ENCODE results near the gene PPP6R2. TPM values are rescaled to one million over a fixed set of nuclear protein-coding genes. Genes with fewer than 3 reads are reported as not detected.
A peak's percentile ranks its signal among the peaks of the same experiment; 100 is the strongest.

Gene PPP6R2
- total RNA-seq, 1 experiment from 2014 or later, result 61.3 TPM

GRCh38 chr22:50443197-50443596 is 100.1 kb downstream of the PPP6R2 start:
- BruUV-seq (replicated peaks), result no TSS peak
- H3K9me3 ChIP-seq (ENCODE audit: control insufficient read depth in 1 of 2, insufficient read depth in 1 of 2, low read depth in 1 of 2, low read length in 2 of 2), result no peaks in the 10 kb centered on the region
- ChIA-PET CTCF (no interaction called here), POLR2A (no interaction called here), RAD21 (ENCODE audit: low non-redundant PET in 1 of 2, low total read pairs in 2 of 2, uncharacterized antibody in 2 of 2, unreplicated experiment in 2 of 2) (no interaction called here)
- no peak overlapping the region for H2AFZ ChIP-seq (ENCODE audit: low read depth, low read length, poor library complexity, severe bottlenecking)
- no peaks in the 10 kb centered on the region for H3K27me3 ChIP-seq (ENCODE audit: insufficient read depth, low read length)
- no peaks in the 10 kb centered on the region for H3K79me2 ChIP-seq (ENCODE audit: insufficient read depth, low read length)
- DNase-seq (ENCODE audit: low read depth, low spot score) (no peak), ATAC-seq (no peak)
- H4K20me1 ChIP-seq (ENCODE audit: insufficient read depth), result no peaks in the 10 kb centered on the region
- peaks cover 3 to 10% of the 10 kb centered on the region in 2 experiments; a peak in 3 of 4 replicates for H3K36me3 ChIP-seq (ENCODE audit: control insufficient read depth in 1 of 2, insufficient read depth in 2 of 2, low read length in 2 of 2)
- peak overlapping the region; percentile 18; the same call in 1 of the 2 replicates for H3K27ac ChIP-seq (ENCODE audit: low read depth, low read length)
- no peaks in the 10 kb centered on the region for H3K9me2 ChIP-seq (ENCODE audit: insufficient read depth)
- peaks cover 0 to 4% of the 10 kb centered on the region in 2 experiments; a peak in 2 of 4 replicates for H3K4me1 ChIP-seq (ENCODE audit: control insufficient read depth in 1 of 2, insufficient read depth in 2 of 2, low read length in 2 of 2)
- no peak overlapping the region for H3K4me2 ChIP-seq (ENCODE audit: low read length)
- H3K4me3 ChIP-seq (replicated peaks in 1 of 2; ENCODE audit: low read depth in 1 of 2, low read length in 2 of 2), result no peak overlapping the region
- TF ChIP-seq POLR2AphosphoS5 (IDR thresholded peaks at IDR 0.05; ENCODE audit: low read depth, low read length) (no peak), MAX (IDR thresholded peaks at IDR 0.05) (no peak), CTCF (IDR thresholded peaks at IDR 0.05 in 2 of 3, conservative IDR thresholded peaks at IDR 0.05 in 1 of 3; ENCODE audit: borderline replicate concordance in 1 of 3, insufficient read depth in 1 of 3, low read depth in 2 of 3, low read length in 2 of 3) (no peak), CEBPB (IDR thresholded peaks at IDR 0.05; ENCODE audit: low read depth) (no peak), SIN3A (IDR thresholded peaks at IDR 0.05; ENCODE audit: low read depth) (no peak), SP1 (IDR thresholded peaks at IDR 0.05; ENCODE audit: low read depth) (no peak), EGR1 (IDR thresholded peaks at IDR 0.05; ENCODE audit: low read depth) (no peak), ZNF274 (IDR thresholded peaks at IDR 0.05; ENCODE audit: low read depth, low read length) (no peak), SRF (IDR thresholded peaks at IDR 0.05; ENCODE audit: low read depth) (no peak), EZH2phosphoT487 (IDR thresholded peaks at IDR 0.05; ENCODE audit: borderline replicate concordance) (no peak), TCF7L2 (IDR thresholded peaks at IDR 0.05; ENCODE audit: borderline replicate concordance, extremely low read depth, insufficient read depth, insufficient read length) (no peak), POLR2A (IDR thresholded peaks at IDR 0.05; ENCODE audit: borderline replicate concordance, extremely low read depth, insufficient read depth, insufficient read length) (no peak), ZFX (IDR thresholded peaks at IDR 0.05) (no peak), REST (IDR thresholded peaks at IDR 0.05; ENCODE audit: low read depth) (no peak)
- intact Hi-C loops (cut with micrococcal nuclease), result no loop called here
- H3K9ac ChIP-seq (ENCODE audit: low read length), result no peak overlapping the region
